SK-N-SH treated with all-trans-retinoic acid at 6 μM for 48 hours (cell line): ENCODE results near the gene MTHFD2L.
A peak's percentile ranks its signal among the peaks of the same experiment; 100 is the strongest.

Source experiments
- ATAC-seq: fragments of 200-7000 bp; cut with Tn5 transposase; 3 replicates; pipeline ENCODE4 v1.9.1; 2020; ENCODE audit warnings: mild to moderate bottlenecking, moderate library complexity
- ARNTL ChIP-seq: fragments of 450-650 bp; formaldehyde crosslinking; IDR thresholded peaks from 2 replicates; pipeline ENCODE4 v1.5.0; 2020; ENCODE audit warnings: low read depth, mild to moderate bottlenecking, moderate library complexity, borderline replicate concordance
- BACH2 ChIP-seq: fragments of 250-450 bp; sonication (Bioruptor Pico); IDR thresholded peaks from 2 replicates; pipeline ENCODE4 v1.9.0; 2021; ENCODE audit warnings: mild to moderate bottlenecking, borderline replicate concordance
- CSDC2 ChIP-seq: fragments of 250-450 bp; sonication (Bioruptor Pico); IDR thresholded peaks from 2 replicates; pipeline ENCODE4 v1.5.0; 2020; ENCODE audit warnings: mild to moderate bottlenecking, moderate library complexity
- ESRRG ChIP-seq: fragments of 250-450 bp; sonication (Bioruptor Pico); IDR thresholded peaks from 2 replicates; pipeline ENCODE4 v1.6.1; 2021; ENCODE audit warnings: mild to moderate bottlenecking
- GLIS3 ChIP-seq: fragments of 250-450 bp; sonication (Bioruptor Pico); IDR thresholded peaks from 2 replicates; pipeline ENCODE4 v1.5.0; 2020; ENCODE audit warnings: mild to moderate bottlenecking, moderate library complexity
- ISL1 ChIP-seq: fragments of 250-450 bp; sonication (Bioruptor Pico); IDR thresholded peaks from 2 replicates; pipeline ENCODE4 v2.1.2; 2022; ENCODE audit warnings: mild to moderate bottlenecking, moderate library complexity
- OSR1 ChIP-seq: fragments of 250-450 bp; sonication (Bioruptor Pico); IDR thresholded peaks from 2 replicates; pipeline ENCODE4 v1.8.0; 2022; ENCODE audit warnings: moderate library complexity, mild to moderate bottlenecking, inconsistent platforms
- PPARA ChIP-seq: fragments of 250-450 bp; sonication (Bioruptor Pico); IDR thresholded peaks from 2 replicates; pipeline ENCODE4 v1.5.0; 2020; ENCODE audit warnings: mild to moderate bottlenecking, borderline replicate concordance
- RARB ChIP-seq: fragments of 250-450 bp; sonication (Bioruptor Pico); IDR thresholded peaks from 2 replicates; pipeline ENCODE4 v1.8.0; 2021; ENCODE audit warnings: mild to moderate bottlenecking, moderate library complexity
- SNAI2 ChIP-seq: fragments of 250-450 bp; sonication (Bioruptor Pico); IDR thresholded peaks from 2 replicates; pipeline ENCODE4 v1.5.0; 2020; ENCODE audit warnings: mild to moderate bottlenecking, moderate library complexity
- TCF4 ChIP-seq: fragments of 250-450 bp; sonication (Bioruptor Pico); IDR thresholded peaks from 2 replicates; pipeline ENCODE4 v1.8.0; 2021; ENCODE audit warnings: mild to moderate bottlenecking, moderate library complexity, borderline replicate concordance
- TOX ChIP-seq: fragments of 250-450 bp; sonication (Bioruptor Pico); IDR thresholded peaks from 2 replicates; pipeline ENCODE4 v1.8.0; 2021; ENCODE audit warnings: mild to moderate bottlenecking, moderate library complexity, borderline replicate concordance
- ZC3H10 ChIP-seq: fragments of 250-450 bp; sonication (Bioruptor Pico); IDR thresholded peaks from 2 replicates; pipeline ENCODE4 v1.5.1; 2021; ENCODE audit warnings: mild to moderate bottlenecking, moderate library complexity
- ZFP3 ChIP-seq: fragments of 250-450 bp; sonication (Bioruptor Pico); IDR thresholded peaks from 2 replicates; pipeline ENCODE4 v1.5.0; 2020; ENCODE audit warnings: mild to moderate bottlenecking, moderate library complexity
- ZFP30 ChIP-seq: fragments of 450-650 bp; formaldehyde crosslinking; IDR thresholded peaks from 2 replicates; pipeline ENCODE4 v1.5.0; 2022; ENCODE audit warnings: mild to moderate bottlenecking, moderate library complexity
- ZNF565 ChIP-seq: fragments of 450-650 bp; formaldehyde crosslinking; conservative IDR thresholded peaks from 2 replicates; pipeline ENCODE4 v1.5.0; 2020; ENCODE audit warnings: low read depth, mild to moderate bottlenecking, moderate library complexity
- ZNF70 ChIP-seq: fragments of 450-650 bp; formaldehyde crosslinking; IDR thresholded peaks from 2 replicates; pipeline ENCODE4 v1.5.0; 2020; ENCODE audit warnings: mild to moderate bottlenecking, moderate library complexity
- ZNF8 ChIP-seq: fragments of 450-650 bp; formaldehyde crosslinking; IDR thresholded peaks from 2 replicates; pipeline ENCODE4 v1.5.0; 2020; ENCODE audit warnings: mild to moderate bottlenecking, moderate library complexity
- TF ChIP-seq, protein P1 (sequence below): fragments of 250-450 bp; sonication (Bioruptor Pico); IDR thresholded peaks from 2 replicates; pipeline ENCODE4 v1.8.0; 2020; ENCODE audit warnings: mild to moderate bottlenecking, moderate library complexity, borderline replicate concordance
- TF ChIP-seq, protein P2 (sequence below): fragments of 250-450 bp; sonication (Bioruptor Pico); IDR thresholded peaks from 2 replicates; pipeline ENCODE4 v1.5.0; 2020; ENCODE audit warnings: mild to moderate bottlenecking, moderate library complexity
- TF ChIP-seq, protein P3 (sequence below): fragments of 250-450 bp; sonication (Bioruptor Pico); IDR thresholded peaks from 2 replicates; pipeline ENCODE4 v1.8.0; 2021; ENCODE audit warnings: low read depth, mild to moderate bottlenecking, moderate library complexity, borderline replicate concordance
- TF ChIP-seq, protein P4 (sequence below): fragments of 250-450 bp; sonication (Bioruptor Pico); IDR thresholded peaks from 2 replicates; pipeline ENCODE4 v1.5.1; 2020; ENCODE audit warnings: low read depth, mild to moderate bottlenecking, moderate library complexity

Gene MTHFD2L

DNA sequence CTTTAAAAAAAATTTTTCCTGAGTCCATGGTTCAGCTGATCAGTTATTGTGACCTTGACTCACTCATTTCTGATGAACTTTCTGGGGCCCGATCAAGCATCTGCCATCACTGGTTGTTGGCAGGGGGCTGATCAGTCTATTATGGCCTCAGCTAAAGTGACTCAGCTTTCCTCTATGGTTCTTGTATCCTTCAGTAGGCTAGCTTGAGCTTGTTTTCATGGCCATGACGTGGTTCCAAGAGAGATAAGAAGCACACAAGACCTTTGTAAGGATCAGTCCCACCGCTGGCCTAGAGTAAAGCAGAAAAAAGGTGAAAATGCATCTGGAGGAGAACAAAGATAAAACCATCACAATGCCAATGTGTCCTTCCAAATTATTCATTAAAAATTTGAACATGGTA lies 120.6 kb downstream of the MTHFD2L start (continued):
- TF ChIP-seq, protein P1, sequence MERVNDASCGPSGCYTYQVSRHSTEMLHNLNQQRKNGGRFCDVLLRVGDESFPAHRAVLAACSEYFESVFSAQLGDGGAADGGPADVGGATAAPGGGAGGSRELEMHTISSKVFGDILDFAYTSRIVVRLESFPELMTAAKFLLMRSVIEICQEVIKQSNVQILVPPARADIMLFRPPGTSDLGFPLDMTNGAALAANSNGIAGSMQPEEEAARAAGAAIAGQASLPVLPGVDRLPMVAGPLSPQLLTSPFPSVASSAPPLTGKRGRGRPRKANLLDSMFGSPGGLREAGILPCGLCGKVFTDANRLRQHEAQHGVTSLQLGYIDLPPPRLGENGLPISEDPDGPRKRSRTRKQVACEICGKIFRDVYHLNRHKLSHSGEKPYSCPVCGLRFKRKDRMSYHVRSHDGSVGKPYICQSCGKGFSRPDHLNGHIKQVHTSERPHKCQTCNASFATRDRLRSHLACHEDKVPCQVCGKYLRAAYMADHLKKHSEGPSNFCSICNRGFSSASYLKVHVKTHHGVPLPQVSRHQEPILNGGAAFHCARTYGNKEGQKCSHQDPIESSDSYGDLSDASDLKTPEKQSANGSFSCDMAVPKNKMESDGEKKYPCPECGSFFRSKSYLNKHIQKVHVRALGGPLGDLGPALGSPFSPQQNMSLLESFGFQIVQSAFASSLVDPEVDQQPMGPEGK (CRISPR knock-in tag) = no peak
- TF ChIP-seq OSR1 (CRISPR knock-in tag) = no peak
- TF ChIP-seq, all 23 proteins: peak for 0

DNA sequence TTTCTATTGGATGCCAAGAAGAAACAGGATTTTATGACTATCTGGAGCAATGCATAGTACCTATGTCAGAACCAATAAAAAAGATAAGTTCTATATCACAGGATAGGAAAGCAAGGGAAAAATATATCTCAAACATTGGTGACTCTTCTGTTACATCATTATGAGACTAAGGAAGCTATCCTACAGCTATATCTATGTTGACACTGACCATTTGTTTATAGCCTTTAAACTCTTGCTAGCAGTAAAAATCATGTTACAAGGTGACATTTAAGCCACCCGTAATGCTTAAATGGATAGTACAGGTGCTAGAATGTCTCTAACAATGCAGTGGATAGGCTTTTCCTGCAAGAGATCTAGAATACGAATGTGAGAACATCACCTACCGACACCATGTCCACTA lies 121.8 kb downstream of the MTHFD2L start:
- TF ChIP-seq OSR1 (CRISPR knock-in tag) (no peak), GLIS3 (CRISPR knock-in tag) (no peak), ZNF565 (CRISPR knock-in tag) (no peak), TOX (CRISPR knock-in tag) (no peak), PPARA (CRISPR knock-in tag) (no peak), ISL1 (CRISPR knock-in tag) (no peak)
- TF ChIP-seq, protein P2, sequence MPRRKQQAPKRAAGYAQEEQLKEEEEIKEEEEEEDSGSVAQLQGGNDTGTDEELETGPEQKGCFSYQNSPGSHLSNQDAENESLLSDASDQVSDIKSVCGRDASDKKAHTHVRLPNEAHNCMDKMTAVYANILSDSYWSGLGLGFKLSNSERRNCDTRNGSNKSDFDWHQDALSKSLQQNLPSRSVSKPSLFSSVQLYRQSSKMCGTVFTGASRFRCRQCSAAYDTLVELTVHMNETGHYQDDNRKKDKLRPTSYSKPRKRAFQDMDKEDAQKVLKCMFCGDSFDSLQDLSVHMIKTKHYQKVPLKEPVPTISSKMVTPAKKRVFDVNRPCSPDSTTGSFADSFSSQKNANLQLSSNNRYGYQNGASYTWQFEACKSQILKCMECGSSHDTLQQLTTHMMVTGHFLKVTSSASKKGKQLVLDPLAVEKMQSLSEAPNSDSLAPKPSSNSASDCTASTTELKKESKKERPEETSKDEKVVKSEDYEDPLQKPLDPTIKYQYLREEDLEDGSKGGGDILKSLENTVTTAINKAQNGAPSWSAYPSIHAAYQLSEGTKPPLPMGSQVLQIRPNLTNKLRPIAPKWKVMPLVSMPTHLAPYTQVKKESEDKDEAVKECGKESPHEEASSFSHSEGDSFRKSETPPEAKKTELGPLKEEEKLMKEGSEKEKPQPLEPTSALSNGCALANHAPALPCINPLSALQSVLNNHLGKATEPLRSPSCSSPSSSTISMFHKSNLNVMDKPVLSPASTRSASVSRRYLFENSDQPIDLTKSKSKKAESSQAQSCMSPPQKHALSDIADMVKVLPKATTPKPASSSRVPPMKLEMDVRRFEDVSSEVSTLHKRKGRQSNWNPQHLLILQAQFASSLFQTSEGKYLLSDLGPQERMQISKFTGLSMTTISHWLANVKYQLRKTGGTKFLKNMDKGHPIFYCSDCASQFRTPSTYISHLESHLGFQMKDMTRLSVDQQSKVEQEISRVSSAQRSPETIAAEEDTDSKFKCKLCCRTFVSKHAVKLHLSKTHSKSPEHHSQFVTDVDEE = no peak
- TF ChIP-seq, protein P1 (CRISPR knock-in tag) = no peak
- no peak for ATAC-seq

DNA sequence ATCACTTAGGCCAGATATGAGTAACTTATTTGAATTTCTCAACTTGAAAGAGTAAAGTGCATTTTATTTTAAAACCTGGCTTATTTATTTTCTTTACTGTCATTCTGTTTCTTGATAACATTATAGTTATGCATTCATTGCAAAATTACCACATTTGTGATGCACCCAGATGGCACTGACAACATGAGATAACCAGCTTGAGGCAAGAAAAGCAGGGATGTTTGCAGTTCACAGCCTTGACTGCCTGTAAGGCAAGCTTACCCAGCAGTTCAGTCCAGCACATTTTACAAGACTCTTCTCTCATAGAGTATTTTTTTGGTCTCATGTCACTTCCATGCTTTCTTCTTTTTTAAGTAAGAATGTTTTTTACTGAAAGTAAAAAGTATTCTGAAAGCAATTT lies 125.0 kb downstream of the MTHFD2L start:
- peak; percentile 9; the same call in 1 of the 3 replicates for ATAC-seq
- TF ChIP-seq OSR1 (CRISPR knock-in tag) (no peak), BACH2 (CRISPR knock-in tag) (no peak), TCF4 (CRISPR knock-in tag) (no peak), TOX (CRISPR knock-in tag) (no peak), RARB (CRISPR knock-in tag) (no peak), ZFP30 (CRISPR knock-in tag) (no peak), ZC3H10 (CRISPR knock-in tag) (no peak), SNAI2 (CRISPR knock-in tag) (no peak), ARNTL (no peak), PPARA (CRISPR knock-in tag) (no peak)
- TF ChIP-seq, protein P1 (CRISPR knock-in tag) = no peak
- TF ChIP-seq, all 23 proteins: peak for 0

DNA sequence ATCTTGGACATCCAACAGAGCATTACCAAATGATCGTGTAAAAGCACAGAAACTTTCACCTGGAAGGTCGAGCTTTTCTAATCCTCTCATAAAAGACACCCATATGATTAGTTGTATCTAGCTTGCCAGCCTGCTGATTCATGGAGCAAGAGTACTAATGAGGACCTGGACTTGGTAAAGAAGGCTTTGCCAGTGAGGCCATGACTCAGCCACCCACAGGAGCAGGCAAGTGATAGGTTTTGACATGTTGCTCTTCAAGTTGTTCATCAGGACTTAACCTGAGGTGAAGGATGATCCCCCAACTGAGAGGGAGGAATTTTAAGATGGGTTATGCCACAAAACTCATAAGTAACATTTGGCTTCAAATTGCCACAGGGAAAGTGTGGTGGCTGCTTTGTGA lies 125.7 kb downstream of the MTHFD2L start:
- TF ChIP-seq ZC3H10 (CRISPR knock-in tag) = no peak
- TF ChIP-seq, protein P3, sequence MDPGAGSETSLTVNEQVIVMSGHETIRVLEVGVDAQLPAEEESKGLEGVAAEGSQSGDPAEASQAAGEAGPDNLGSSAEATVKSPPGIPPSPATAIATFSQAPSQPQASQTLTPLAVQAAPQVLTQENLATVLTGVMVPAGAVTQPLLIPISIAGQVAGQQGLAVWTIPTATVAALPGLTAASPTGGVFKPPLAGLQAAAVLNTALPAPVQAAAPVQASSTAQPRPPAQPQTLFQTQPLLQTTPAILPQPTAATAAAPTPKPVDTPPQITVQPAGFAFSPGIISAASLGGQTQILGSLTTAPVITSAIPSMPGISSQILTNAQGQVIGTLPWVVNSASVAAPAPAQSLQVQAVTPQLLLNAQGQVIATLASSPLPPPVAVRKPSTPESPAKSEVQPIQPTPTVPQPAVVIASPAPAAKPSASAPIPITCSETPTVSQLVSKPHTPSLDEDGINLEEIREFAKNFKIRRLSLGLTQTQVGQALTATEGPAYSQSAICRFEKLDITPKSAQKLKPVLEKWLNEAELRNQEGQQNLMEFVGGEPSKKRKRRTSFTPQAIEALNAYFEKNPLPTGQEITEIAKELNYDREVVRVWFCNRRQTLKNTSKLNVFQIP (CRISPR knock-in tag) = no peak
- TF ChIP-seq, protein P4, sequence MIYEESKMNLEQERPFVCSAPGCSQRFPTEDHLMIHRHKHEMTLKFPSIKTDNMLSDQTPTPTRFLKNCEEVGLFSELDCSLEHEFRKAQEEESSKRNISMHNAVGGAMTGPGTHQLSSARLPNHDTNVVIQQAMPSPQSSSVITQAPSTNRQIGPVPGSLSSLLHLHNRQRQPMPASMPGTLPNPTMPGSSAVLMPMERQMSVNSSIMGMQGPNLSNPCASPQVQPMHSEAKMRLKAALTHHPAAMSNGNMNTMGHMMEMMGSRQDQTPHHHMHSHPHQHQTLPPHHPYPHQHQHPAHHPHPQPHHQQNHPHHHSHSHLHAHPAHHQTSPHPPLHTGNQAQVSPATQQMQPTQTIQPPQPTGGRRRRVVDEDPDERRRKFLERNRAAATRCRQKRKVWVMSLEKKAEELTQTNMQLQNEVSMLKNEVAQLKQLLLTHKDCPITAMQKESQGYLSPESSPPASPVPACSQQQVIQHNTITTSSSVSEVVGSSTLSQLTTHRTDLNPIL (CRISPR knock-in tag) = no peak
- TF ChIP-seq, protein P1 (CRISPR knock-in tag) = no peak
- TF ChIP-seq ZNF70 (CRISPR knock-in tag) = no peak
- no peak for TF ChIP-seq ESRRG (CRISPR knock-in tag)
- no peak for TF ChIP-seq PPARA (CRISPR knock-in tag)
- no peak for TF ChIP-seq ZNF8 (CRISPR knock-in tag)
- TF ChIP-seq ZFP30 (CRISPR knock-in tag) = no peak
- TF ChIP-seq GLIS3 (CRISPR knock-in tag) = no peak
- TF ChIP-seq ZFP3 (CRISPR knock-in tag) = no peak
- TF ChIP-seq CSDC2 (CRISPR knock-in tag) = no peak
- TF ChIP-seq, all 23 proteins: peak for 0
- ATAC-seq = peak; percentile 93
